ENCODE results near the gene UBN2.

DNA sequence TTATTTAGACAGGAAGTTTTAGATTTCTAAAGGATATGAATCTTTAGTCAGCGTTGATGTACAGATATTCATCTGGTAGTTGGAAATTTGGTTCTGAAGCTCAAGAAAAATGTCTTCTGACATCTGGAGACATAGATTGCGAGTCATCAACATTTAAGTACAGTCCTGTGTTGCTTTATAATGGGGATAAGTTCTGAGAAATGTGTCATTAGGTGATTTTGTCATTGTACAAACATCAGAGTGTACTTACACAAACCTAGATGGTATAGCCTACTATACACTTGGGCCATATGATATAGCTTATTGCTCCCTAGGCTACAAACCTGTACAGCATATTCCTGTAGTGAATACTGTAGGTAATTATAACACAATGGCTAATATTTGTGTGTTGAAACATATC lies 49.6 kb upstream of the UBN2 start:
- TF ChIP-seq CTCF (optimal IDR thresholded peaks at IDR 0.05 in 1 of 3, IDR thresholded peaks at IDR 0.05 in 1 of 3, conservative IDR thresholded peaks at IDR 0.05 in 1 of 3; ENCODE audit: extremely low read depth in 1 of 3, insufficient read depth in 2 of 3, low read length in 3 of 3) = no peak
- no peak for TF ChIP-seq EZH2 (IDR thresholded peaks at IDR 0.05; ENCODE audit: low read length)

All from keratinocyte (primary cell).